SIG-M5 treated with dmso at 0.1 percent for 504 hours (cell line): Measurements from ENCODE around the gene GPRC5B.

Source experiments
- DNase-seq: peaks from one replicate; lab custom pipeline; 2025; ENCODE audit not compliant: unreplicated experiment; lab: John Stamatoyannopoulos, UW

Gene GPRC5B

GRCh38 chr16:19898924-19899604 is 14.4 kb upstream of the GPRC5B start:
- DNase-seq: peak; percentile 41

- DNase-seq: no peak
Measured at GRCh38 chr16:19898166-19898565, 13.5 kb upstream of the GPRC5B start.

GRCh38 chr16:19896951-19897350 is 12.3 kb upstream of the GPRC5B start:
- no peak for DNase-seq

GRCh38 chr16:19894586-19894985 is 9.9 kb upstream of the GPRC5B start:
- DNase-seq: no peak

GRCh38 chr16:19892902-19893301 is 8.3 kb upstream of the GPRC5B start:
- DNase-seq: no peak

- DNase-seq: no peak
Measured at GRCh38 chr16:19890901-19891300, 6.3 kb upstream of the GPRC5B start.

GRCh38 chr16:19888834-19889233 is 4.2 kb upstream of the GPRC5B start:
- no peak for DNase-seq

GRCh38 chr16:19886073-19886941 is 1.7 kb upstream of the GPRC5B start:
- peak; percentile 76 for DNase-seq

GRCh38 chr16:19885451-19886072 is 914 bp upstream of the GPRC5B start:
- no peak for DNase-seq

- no peak for DNase-seq
Measured at GRCh38 chr16:19883966-19884485, 622 bp downstream of the GPRC5B start.

GRCh38 chr16:19883296-19883965 is 1.2 kb downstream of the GPRC5B start:
- no peak for DNase-seq

GRCh38 chr16:19882646-19883045 is 2.0 kb downstream of the GPRC5B start:
- no peak for DNase-seq

- no peak for DNase-seq
Measured at GRCh38 chr16:19882186-19882585, 2.5 kb downstream of the GPRC5B start.

GRCh38 chr16:19881783-19882182 is 2.9 kb downstream of the GPRC5B start:
- no peak for DNase-seq

- DNase-seq: no peak
Measured at GRCh38 chr16:19881028-19881427, 3.6 kb downstream of the GPRC5B start.

GRCh38 chr16:19879241-19879792 is 5.3 kb downstream of the GPRC5B start:
- no peak for DNase-seq

GRCh38 chr16:19878757-19879156 is 5.9 kb downstream of the GPRC5B start:
- no peak for DNase-seq

GRCh38 chr16:19876501-19877059 is 8.1 kb downstream of the GPRC5B start:
- no peak for DNase-seq

- DNase-seq: no peak
Measured at GRCh38 chr16:19875900-19876299, 8.7 kb downstream of the GPRC5B start.

GRCh38 chr16:19874851-19875546 is 9.6 kb downstream of the GPRC5B start:
- DNase-seq: no peak
